Medulla oblongata (tissue), 1 donor: Measurements from ENCODE around the gene DMD.

Experiments
- DNase-seq: peaks from one replicate; pipeline ENCODE4 v3.0.0-alpha.2; 2015; ENCODE audit errors: extremely low spot score

The DMD gene

GRCh38 chrX:31858915-31859314 is 1352.4 kb downstream of the DMD start:
- DNase-seq, result no peak

GRCh38 chrX:31854716-31855115 is 1356.6 kb downstream of the DMD start:
- DNase-seq, result no peak

- no peak for DNase-seq
Measured at GRCh38 chrX:31851761-31852160, 1359.6 kb downstream of the DMD start.

GRCh38 chrX:31847773-31848172 is 1363.6 kb downstream of the DMD start:
- DNase-seq, result no peak

- no peak for DNase-seq
Measured at GRCh38 chrX:31845003-31845402, 1366.3 kb downstream of the DMD start.

GRCh38 chrX:31838617-31839016 is 1372.7 kb downstream of the DMD start:
- DNase-seq, result no peak

- no peak for DNase-seq
Measured at GRCh38 chrX:31837445-31838049, 1373.8 kb downstream of the DMD start.

- no peak for DNase-seq
Measured at GRCh38 chrX:31836479-31836878, 1374.9 kb downstream of the DMD start.

- DNase-seq, result no peak
Measured at GRCh38 chrX:31832263-31832662, 1379.1 kb downstream of the DMD start.

GRCh38 chrX:31820430-31821210 is 1390.7 kb downstream of the DMD start:
- no peak for DNase-seq

GRCh38 chrX:31819455-31819854 is 1391.9 kb downstream of the DMD start:
- no peak for DNase-seq

- DNase-seq, result no peak
Measured at GRCh38 chrX:31811106-31811505, 1400.2 kb downstream of the DMD start.

GRCh38 chrX:31808357-31808756 is 1403.0 kb downstream of the DMD start:
- no peak for DNase-seq

GRCh38 chrX:31807165-31807564 is 1404.2 kb downstream of the DMD start:
- no peak for DNase-seq

- no peak for DNase-seq
Measured at GRCh38 chrX:31805781-31806180, 1405.6 kb downstream of the DMD start.

GRCh38 chrX:31800219-31800618 is 1411.1 kb downstream of the DMD start:
- DNase-seq, result no peak

GRCh38 chrX:31796624-31797023 is 1414.7 kb downstream of the DMD start:
- no peak for DNase-seq

GRCh38 chrX:31747411-31747810 is 1463.9 kb downstream of the DMD start:
- DNase-seq, result no peak

- no peak for DNase-seq
Measured at GRCh38 chrX:31743004-31743403, 1468.3 kb downstream of the DMD start.

GRCh38 chrX:31717474-31717873 is 1493.9 kb downstream of the DMD start:
- DNase-seq, result no peak

GRCh38 chrX:31715675-31716074 is 1495.7 kb downstream of the DMD start:
- no peak for DNase-seq

GRCh38 chrX:31714797-31715196 is 1496.6 kb downstream of the DMD start:
- no peak for DNase-seq

- DNase-seq, result no peak
Measured at GRCh38 chrX:31713120-31713519, 1498.2 kb downstream of the DMD start.

GRCh38 chrX:31711166-31711565 is 1500.2 kb downstream of the DMD start:
- DNase-seq, result no peak
